NCI-H1092 (cell line): ENCODE data around the gene DGKZ.

Experiments
- DNase-seq: peaks from one replicate; lab custom pipeline; 2025; lab: John Stamatoyannopoulos, UW

The DGKZ gene

DNA sequence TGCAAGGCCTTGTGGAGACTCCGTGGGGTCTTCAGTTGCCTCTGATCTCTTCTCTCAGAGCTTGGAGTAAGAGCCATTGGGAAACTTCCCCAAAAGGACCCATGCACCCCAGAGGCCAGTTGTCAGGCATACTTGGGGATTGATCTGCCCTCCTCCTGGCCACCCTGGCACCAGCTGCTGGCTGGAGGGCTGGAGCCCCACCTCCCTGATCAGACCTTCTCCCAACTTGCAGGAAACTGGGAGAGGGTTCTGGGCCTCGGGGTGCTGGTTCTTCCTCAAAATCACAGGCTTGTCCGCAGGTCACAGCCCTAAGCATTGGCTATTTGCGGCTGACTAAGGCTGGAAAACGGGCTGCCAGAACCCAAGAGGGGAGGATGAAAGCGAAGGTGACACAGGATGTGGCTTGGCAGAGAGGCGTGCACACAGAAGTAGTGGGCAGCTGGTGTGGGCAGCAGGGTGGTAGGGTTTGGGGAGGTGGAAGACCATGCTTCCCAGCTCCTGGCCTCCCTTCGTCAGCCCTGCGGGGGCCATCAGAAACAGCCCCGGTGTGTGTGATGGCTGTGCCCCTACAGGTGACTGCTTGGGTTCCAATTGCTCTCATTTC, 1.3 kb upstream of the DGKZ start:
- no peak for DNase-seq

DNA sequence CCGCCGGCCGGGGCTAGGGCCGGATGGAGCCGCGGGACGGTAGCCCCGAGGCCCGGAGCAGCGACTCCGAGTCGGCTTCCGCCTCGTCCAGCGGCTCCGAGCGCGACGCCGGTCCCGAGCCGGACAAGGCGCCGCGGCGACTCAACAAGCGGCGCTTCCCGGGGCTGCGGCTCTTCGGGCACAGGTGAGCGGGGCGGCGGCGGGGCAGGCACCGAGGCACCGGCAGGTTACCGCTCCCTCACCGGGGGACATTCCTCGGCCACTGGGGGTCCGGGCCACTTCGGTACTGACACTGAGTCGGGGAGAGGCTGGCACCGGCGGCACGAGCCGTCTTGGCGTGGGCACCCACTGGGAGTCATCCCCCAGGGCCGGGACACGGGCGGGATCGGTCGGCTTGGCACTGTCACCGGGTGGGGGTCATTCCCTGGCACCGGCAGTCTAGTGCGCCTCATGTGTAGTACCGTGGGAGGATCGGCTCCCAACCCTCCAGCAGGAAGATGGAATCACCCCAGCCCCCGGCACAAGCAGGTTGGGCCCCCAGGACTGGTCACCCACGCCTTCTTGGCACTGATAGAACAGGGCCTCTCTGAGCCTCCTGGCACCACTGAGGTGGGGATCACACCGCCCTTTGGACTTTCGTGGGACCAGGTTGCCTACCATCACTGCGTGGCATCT, 511 bp downstream of the DGKZ start:
- no peak for DNase-seq

DNA sequence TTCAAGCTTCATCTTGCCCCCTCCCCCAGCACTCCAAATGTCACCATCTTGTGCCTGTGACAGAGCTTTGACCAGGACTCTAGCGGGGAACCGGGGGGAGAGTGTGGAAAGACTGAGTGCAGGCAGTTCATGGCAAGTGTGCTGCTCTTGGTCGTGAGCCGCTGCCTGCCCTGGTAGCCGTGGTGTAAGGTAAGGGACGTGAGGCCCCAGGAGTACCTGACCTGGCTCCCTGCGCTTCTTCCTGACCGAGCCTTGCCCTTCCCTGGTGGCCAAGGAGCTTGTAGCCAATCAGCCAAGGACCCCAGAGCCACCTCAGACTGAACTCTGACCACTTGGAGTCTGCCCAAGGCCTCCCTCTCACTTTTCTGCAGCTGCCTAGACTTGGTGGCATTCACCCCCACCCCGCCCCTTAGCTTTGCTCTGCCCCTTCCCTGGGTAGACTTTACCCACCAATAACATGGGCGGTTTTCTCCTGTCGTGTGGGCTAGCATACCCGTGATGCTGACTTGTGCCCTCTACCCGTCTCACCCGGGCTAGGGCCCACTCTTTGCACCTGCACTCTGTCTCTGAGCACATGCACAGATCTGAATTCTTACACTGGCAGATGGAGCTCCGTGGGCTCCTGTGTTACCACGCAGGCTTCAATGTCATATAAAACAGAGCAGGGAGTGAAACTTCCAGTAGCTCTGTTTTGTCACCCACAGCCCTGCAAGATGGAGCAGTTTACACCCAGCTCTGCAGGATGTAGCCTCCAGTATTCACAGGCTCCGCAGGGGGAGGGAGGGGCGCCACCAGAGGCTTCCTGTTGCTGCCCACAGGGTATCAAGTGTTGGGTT, 1.5 kb downstream of the DGKZ start:
- no peak for DNase-seq

DNA sequence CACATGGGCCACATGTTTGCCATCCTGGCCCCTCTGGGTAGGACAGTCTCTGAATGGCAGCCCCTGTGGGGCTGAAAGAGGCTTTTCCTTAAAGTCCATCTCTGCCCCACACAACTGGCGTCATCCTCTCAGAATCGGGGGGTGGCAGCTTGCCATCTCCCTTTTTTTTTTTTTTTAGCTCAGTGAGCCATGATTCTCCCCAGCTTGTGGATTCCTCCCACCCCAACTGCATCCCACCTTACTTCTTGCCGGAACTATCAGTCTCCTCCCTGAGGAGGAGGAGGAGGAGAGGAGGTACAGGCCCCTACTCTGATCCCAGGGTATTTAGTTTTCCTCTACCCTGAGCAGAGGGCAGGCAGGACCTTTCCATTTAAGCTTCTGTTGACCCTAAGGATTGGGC, 3.4 kb downstream of the DGKZ start:
- DNase-seq: no peak

DNA sequence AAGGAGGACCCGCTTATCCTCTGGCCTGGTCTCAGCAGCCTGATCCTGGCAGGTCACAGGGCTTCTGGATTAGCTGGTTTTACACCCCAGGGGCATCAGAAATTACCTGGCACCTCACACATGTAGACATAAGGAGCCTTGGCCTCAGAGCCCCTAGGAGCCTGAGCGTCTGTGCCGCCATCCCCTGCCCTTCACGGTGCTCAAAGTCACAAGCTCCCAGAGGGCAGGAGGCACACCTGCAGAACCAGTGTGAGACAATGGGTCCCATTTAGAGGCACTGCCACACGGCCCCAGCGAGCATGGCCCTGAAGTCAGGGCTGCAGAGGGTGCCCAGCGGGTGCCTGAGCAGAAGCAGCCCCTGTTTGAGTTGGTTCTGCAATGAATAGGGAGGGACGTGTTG, 3.9 kb downstream of the DGKZ start:
- no peak for DNase-seq

DNA sequence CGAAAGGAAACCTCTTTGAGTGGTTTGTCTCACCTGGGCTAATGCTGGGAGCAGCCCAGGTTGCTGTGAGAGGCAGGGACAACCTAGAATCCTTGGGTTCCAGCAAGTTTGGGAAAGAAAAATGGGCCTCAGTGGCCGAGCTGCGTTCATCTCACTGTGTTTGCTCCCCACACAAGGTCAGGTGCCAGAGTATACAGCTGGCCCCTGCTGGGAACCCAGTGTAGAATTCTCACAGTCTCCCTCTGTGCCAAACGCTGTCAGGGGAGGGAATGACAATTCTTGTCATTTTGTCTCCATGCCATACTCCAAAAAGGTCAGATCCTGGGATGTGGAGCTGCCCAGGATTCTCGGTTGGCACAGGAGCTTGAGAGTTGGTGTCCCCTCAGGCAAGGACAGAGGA, 4.3 kb downstream of the DGKZ start:
- DNase-seq: no peak

DNA sequence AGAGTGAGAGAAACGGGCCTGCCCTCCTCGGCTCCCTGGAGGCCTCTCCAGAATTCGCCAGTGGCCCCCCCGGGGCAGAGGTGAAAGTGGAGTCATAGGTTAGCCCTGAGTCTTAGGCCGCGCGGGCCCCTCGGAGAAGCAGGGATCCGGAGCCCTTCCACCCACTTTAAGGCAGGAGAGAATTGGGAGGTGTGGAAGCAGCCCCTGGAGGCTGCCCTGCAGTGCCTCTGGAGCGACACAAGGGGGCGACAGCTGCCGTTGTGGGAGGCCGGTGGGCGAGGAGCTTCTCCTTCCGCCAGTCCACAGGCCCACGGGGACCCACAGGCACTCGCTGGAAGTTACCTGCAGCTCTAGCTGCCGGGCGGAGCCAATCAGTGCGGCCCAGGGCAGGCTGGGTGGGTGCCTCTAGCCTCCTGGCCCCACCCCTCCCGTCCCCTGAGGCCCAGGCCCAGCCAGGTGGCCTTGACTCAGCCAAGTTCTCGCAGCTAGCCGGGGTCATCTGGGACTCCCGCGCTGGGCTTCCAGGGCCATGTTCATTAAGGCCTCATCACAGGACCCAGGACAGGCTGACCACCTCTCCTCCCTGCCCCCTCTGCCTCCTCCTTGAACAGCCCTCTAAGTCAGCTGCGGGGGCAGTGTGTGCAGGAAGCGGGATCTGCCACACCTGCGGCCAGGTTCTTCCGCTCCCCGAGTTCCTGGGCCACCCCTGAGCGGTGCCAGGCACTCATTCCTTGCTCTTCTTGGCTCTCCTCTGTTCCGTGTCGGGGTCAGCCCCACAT, 5.0 kb downstream of the DGKZ start:
- no peak for DNase-seq

DNA sequence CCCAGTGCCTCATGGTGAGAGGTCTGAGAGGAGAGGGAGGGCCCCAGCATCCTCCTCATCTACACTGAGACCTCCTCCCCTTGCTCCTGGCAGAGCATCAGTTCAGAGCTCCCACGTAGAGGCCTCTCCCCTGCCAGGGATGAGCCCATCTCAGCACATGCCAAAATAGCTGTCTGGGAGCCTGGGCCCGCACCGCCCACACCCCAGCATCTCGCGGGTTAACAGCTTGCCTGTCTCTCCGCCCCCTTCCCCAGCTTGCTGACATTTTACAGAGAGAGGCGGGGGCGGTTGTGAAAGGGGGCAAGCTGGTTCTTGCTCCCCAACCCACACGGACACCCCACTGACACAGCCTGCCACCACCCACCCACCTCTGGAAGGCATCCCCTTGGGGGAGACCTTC, 6.4 kb downstream of the DGKZ start:
- no peak for DNase-seq

DNA sequence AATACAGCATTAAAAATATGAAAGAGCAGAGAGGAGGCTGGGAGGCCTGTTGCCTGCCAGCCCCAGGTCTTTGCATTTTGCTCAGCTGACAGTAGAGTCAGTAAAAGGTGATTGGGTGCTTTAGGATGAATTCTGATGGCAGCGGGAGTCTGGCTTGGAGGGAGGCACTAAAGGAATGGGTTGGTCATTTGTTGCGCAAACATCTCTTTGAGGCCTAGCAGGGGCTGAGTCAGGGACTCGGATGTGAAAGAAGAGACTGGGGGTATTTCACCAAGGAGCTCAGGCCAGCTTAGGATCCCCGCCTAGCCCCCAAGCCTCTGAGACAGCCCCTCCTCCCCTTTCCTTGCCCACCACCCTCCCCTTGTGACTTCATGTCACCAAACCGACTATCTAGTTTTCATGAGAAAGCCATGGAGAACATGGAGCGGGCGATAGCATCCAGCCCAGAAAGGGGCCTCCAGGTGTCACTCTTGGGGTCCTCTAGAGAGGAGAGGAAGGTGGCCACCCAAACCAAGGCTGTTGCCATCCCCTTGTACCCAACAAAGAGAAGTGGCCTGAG, 9.7 kb downstream of the DGKZ start:
- no peak for DNase-seq

DNA sequence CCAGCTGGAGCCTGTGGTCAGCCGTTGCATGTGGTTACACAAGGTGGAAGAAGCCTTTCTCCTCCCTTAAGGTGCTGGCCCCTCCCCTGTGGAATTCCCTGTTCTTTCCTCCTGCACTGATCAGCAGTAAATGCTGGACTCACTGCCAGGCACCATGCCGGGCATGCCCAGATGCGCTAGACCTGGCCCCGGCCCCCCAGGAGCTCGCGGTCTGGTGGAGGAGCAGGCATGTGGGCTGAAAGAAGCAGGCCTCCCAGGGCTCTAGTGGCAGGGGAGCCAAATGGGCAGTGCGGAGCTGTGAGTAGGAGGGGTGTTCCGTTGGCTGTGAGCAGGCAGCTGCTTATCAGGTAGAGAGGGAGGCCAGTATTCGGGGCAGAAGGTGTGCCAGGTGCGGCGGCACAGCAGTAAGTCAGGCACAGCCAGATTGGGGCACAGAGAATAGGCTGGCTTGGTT, 10.2 kb downstream of the DGKZ start:
- DNase-seq: no peak

DNA sequence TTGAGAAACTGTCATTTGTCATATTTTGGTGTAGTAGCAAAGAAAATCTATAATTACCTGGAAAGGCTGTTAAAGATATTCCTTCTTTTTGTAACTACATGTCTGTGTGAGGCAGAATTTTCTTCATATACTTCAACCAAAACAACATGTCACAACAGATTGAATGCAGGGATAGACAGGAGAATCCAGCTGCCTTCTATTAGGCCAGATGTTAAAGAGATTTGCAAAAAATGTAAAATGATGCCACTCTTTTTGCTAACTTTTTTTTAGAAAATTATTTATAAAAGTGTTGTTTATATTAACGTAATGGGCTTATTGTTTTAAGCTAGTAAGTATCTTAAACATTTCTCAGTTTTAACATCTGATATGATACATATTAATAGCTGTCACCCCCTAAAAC, 12.7 kb downstream of the DGKZ start:
- DNase-seq: no peak

DNA sequence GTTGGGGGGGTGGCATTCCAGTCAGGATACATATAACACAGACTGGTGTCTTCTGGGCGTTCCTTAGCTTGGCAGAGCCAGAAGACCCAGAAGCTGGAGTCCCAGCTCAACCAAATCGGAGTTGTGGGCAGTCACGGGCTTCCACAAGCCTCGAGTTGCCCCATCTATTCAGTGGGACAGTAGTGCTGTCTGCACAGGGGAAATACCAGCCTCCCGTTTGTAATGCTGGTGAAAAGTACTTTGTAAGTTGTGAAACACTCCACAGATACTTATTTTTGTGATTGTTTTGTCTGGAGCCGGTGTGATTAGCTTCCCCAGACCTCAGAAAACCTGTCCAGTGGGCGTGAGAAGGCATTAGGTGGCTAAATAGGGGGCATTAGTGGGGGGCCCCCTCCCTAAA, 13.6 kb downstream of the DGKZ start:
- DNase-seq: no peak

DNA sequence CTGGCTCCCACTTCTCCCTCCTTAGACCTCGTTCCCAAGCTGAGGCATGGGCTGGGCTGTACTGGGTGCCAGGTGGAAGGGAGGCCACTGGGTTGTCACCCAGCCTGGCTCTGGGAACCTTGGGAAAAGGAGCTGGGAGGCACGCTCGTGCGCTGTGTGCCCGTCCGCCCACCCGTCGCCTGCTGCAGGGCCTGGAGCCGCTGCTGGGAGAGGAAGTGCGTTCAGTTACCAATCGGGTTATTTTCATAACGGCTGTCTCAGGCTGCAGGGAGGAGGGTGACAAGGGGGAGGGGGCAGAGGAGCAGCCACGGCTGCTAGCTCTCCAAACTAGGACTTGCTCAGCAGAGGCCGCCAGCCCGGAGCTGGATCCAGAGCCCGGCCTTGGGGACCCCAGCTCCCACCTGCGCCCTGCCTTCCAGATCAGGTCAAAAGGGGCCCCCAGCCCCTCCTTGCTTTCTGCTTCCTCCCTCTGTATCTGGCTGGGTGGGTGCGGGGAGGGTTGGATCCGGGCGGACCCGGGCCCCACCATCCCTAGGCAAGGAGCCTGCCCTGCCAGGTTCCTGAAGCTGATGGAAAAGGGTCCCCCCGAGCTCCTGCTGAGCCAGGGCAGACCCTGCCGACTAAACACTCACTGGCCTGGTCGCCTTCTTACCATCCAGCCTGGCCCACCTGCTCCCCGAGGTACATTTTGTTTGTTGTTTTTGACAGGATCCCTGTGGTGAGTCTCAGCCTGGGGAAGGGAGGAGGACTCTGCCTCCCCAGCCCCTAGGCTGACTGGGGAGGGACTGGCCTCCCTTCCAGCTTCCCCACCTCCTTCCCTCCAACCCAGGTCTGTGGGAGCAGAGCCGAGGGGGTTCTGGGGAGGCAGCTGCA, 14.3 kb downstream of the DGKZ start:
- no peak for DNase-seq

DNA sequence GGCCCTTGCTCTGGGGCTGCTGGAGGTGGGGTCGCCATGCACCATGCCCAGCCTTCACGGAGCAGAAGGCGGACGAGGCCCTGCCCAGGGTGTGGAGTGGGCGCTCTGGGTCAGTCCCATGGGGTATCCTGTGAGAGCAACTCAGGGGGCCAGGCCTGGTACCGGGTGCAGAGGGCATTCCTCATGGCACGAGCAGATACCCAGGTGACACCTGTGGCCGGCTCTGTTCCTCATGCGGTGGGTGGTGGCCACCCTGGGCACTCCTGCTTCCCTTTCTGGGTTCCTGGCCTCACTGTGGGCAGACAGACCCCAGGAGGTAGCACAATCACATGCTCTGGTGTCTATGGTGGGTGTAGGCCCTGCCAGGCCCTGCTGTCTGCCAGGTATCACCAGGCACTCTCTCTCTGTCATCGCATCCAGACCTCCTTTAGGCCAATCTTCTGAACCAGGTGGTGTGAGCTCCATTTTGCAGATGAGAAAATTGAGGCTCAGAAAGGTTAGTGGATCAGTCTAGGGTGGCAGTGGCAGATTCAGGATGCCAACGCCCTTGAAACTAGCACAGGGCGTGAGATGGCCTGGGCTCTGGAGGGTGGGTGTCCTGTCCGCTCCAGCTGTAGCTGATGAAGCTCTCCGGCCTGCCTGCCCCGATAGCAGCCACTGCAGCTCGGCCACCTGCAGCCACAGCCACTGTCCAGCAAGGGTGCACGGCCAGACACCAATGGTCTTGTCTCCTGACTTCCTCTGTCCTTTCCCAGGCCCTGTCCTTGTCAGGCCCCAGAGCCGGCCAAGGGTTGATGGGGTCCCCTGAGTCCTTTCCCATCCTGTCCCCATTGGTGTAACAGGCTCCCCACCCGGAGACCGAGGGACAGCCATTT, 15.1 kb downstream of the DGKZ start:
- no peak for DNase-seq

DNA sequence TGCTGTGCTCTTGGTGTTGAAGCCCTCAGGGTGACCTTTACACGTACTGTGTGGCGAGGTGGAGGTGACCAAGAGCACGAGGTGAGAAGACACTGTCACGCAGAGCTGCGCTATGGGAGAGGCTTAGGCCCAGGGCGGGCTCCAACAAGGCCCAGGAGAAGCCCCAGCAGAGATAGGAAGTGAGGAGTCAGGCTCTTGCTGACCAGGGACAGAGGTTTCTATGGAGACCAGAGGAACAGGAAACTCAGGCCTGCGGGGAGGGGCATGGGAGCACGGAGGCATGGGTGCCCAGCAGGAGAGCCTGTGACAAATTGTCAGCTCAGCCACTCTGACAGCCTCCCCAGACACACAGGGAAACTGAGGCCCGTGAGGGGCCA, 15.8 kb downstream of the DGKZ start:
- no peak for DNase-seq

DNA sequence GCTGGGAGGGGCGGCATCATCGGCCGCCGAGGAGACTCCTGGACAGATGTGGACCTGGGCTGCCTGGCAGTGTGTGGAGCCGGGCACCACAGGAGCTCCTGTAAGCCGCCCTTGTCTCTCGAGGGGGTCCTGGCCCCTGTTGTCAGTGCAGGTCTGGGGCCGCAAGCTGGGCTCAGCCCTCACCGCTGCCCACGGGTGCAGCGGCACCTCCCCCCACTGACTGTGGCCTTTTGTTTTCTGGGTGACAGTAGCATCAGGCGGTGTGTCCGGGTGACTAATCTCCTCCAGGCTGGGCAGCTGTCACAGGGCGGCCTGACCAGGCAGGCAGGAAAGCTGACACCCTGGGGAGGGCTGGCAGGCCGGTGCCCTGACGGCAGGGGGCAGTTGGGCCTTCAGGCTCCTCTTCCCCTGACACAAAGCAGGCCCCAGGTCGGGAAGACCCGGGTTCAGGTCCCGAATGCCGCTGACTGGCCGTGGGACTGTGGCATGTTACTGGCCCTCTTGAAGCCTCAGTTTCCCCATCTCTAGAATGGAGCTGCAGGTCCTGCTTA, 16.3 kb downstream of the DGKZ start:
- no peak for DNase-seq

DNA sequence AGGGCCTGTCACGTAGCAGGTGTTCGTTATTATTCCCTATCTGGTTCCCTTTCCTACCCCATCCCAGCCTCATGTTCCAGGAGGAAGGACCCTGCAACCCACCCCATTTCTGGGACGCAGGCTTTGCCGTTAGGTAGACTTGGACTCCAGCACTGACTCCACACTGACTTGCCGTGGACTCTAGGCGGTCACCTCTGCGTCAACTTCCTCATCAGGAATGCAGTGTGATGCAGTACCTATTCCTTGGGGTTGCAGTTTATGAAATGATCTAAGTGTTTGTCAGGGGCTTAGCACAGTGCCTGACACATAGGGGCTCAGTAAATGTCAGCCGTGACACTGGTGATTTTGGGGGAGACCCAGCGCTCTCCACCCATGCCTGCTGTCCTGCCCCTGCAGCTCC, 16.8 kb downstream of the DGKZ start:
- DNase-seq: no peak

DNA sequence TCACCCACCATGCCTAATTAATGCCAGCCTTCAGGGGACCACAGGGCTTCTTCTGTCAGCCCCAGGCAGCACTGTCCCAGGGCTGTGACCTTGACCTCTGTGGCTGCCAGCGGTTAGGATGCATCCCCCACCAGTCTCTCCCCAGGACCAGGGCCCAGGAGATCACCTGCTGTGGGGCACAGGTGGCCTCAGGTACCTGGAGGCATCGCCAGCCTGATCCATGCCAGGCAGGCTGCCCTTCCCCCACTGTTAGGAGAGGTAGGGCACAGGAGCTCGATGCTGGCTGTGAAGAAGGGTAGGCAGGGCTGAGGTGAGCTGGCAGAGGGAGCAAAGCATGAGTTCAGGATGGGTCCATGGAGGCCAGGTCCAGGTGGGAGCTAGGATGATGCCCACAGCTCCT, 17.5 kb downstream of the DGKZ start:
- no peak for DNase-seq

DNA sequence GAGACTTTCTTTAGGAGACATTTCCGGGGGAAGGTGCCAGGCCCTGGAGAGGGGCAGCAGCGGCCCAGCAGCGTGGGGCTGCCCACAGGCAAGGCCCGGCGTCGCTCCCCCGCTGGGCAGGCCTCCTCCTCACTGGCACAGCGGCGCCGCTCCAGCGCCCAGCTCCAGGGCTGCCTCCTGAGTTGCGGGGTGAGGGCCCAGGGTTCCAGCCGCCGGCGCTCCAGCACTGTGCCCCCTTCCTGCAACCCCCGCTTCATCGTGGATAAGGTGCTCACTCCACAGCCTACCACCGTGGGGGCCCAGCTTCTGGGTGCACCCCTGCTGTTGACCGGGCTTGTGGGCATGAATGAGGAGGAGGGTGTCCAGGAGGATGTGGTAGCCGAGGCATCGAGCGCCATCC, 19.0 kb downstream of the DGKZ start:
- no peak for DNase-seq

DNA sequence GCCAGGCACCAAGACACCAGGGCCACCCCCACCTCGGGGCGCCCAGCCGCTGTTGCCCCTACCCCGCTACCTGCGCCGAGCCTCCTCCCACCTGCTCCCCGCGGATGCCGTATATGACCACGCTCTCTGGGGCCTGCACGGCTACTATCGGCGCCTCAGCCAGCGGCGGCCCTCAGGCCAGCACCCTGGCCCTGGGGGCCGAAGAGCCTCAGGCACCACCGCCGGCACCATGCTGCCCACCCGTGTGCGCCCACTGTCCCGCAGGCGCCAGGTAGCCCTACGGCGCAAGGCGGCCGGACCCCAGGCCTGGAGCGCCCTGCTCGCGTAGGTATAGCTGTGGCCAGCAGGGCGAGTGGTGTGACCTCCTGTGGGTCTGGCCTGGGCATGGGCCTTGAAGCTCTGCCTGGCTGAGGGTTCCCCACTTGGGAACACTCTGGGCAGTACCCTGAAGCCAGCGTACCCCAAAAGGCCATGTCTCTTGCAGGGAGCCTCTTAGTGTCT, 19.4 kb downstream of the DGKZ start:
- no peak for DNase-seq
